K562 (cell line): ENCODE measurements around the gene IPO7. TPM values are rescaled to one million over a fixed set of nuclear protein-coding genes. Genes with fewer than 3 reads are reported as not detected.

Experiments
- ATF6 ChIP-seq: sonication (generic); formaldehyde crosslinking; IDR thresholded peaks from 2 replicates; pipeline ENCODE4 v1.4.0; 2020; ENCODE audit warnings: mild to moderate bottlenecking, missing genetic modification reagents
- C11orf30 ChIP-seq: fragments of 450-650 bp; IDR thresholded peaks from 2 replicates; pipeline ENCODE4 v1.6.1; 2016; ENCODE audit warnings: low read depth, mild to moderate bottlenecking
- CHD7 ChIP-seq: fragments of 200-600 bp; sonication (generic); IDR thresholded peaks from one replicate; pipeline ENCODE4 v1.6.1; 2012; ENCODE audit warnings: mild to moderate bottlenecking, low read depth, low read length, inconsistent platforms
- EP400 ChIP-seq: fragments of 450-650 bp; IDR thresholded peaks from 2 replicates; pipeline ENCODE4 v1.6.1; 2017; ENCODE audit warnings: antibody characterized with exemption, mild to moderate bottlenecking, moderate library complexity
- HCFC1 ChIP-seq: IDR thresholded peaks from 2 replicates; pipeline ENCODE4 v1.6.1; 2012; ENCODE audit warnings: low read depth, low read length, improper control_type of control experiment
- RCOR1 ChIP-seq, 2 experiments: IDR thresholded peaks; 2 replicates each; pipeline ENCODE4 v1.6.1; 2012; ENCODE audit warnings: low read depth in 2 of 2, low read length in 2 of 2, borderline replicate concordance in 1 of 2, improper control_type of control experiment in 1 of 2
- SRF ChIP-seq, 2 experiments: fragments of 250-450, 450-650 bp in 1 of 2; sonication (Bioruptor Pico) in 1 of 2; sonication (generic) in 1 of 2; formaldehyde crosslinking; IDR thresholded peaks; 2 replicates each; pipeline versions ENCODE4 v1.5.0 to v1.5.1; 2020 to 2022; ENCODE audit warnings: mild to moderate bottlenecking in 1 of 2, missing genetic modification reagents in 1 of 2
- ZHX1 ChIP-seq: fragments of 150-350 bp; conservative IDR thresholded peaks from 2 replicates; pipeline ENCODE4 v1.6.1; 2014; ENCODE audit warnings: low read length
- ZNF263 ChIP-seq: sonication (generic); formaldehyde crosslinking; IDR thresholded peaks from 2 replicates; pipeline ENCODE4 v1.8.0; 2022; ENCODE audit warnings: mild to moderate bottlenecking, missing genetic modification reagents, borderline replicate concordance
- ZNF668 ChIP-seq: fragments of 250-450 bp; sonication (Bioruptor Pico); IDR thresholded peaks from 2 replicates; pipeline ENCODE4 v1.8.0; 2022; ENCODE audit warnings: mild to moderate bottlenecking, inconsistent platforms
- polyA plus RNA-seq, 8 experiments: library from polyadenylated mRNA; depleted of rRNA in 4 of 8; stranded (reverse) in 5 of 8; unstranded in 3 of 8; fragments of >200 nt; fragmentation: Nextera tagmentation in 2 of 8; fragmentation: Illumina TruSeq in 1 of 8; extraction: Ambion mirVana in 2 of 8; extraction: Trizol in 1 of 8; gene quantifications; 2 replicates each; pipeline versions ENCODE4 v1.2.1 to v1.2.3, GENCODE V29; 2011 to 2014; ENCODE audit warnings: inconsistent platforms in 1 of 8, missing spikeins in 1 of 8
- total RNA-seq, 7 experiments: library from RNA; depleted of rRNA in 6 of 7; stranded (reverse); fragments of >200 nt in 6 of 7; fragmentation: Illumina TruSeq in 2 of 7; extraction: Trizol in 2 of 7; gene quantifications; 2 replicates each; pipeline versions ENCODE4 v1.2.1 to v1.2.3, GENCODE V29; 2011 to 2021; ENCODE audit warnings: low replicate concordance in 1 of 7

Gene IPO7
- total and polyA plus RNA-seq, 9 of the 15 experiments (the other 6 are each of a cell fraction or from before 2014, with no cell fraction given) = 23.6 to 138 (median 110) TPM

- TF ChIP-seq CHD7 = no peak
- TF ChIP-seq EP400 = peak; percentile 99
- TF ChIP-seq ZHX1 = no peak
- no peak for TF ChIP-seq ZNF668 (CRISPR knock-in tag)
- TF ChIP-seq SRF (CRISPR knock-in tag; IDR thresholded peaks at IDR 0.05) = peak in 1 of 2 experiments; percentile 43; a peak in 1 of 4 replicates
- peak; percentile 78 for TF ChIP-seq C11orf30
- no peak for TF ChIP-seq ZNF263
- TF ChIP-seq RCOR1 (IDR thresholded peaks at IDR 0.05; ENCODE audit: borderline replicate concordance in 1 of 2, low read depth in 2 of 2, low read length in 2 of 2) = peak in 1 of 2 experiments; percentile 22; a peak in 1 of 4 replicates
- TF ChIP-seq ATF6 (CRISPR knock-in tag) = no peak; the same call in 1 of the 2 replicates
- peak; percentile 79 for TF ChIP-seq HCFC1
Measured at GRCh38 chr11:9460322-9461062, 76.0 kb downstream of the IPO7 start, which contains the start of gene ZNF143 (continued).
